ENCODE data around the gene USP50.

GRCh38 chr15:50556642-50557371 is 10.3 kb upstream of the USP50 start:
- TF ChIP-seq CTCF (IDR thresholded peaks at IDR 0.05) (no peak), POLR2A (IDR thresholded peaks at IDR 0.05) (no peak), EP300 (IDR thresholded peaks at IDR 0.05) (no peak)

All from ovary (tissue), 3 donors.